Measurements from ENCODE around the gene WFDC9. TPM values are rescaled to one million over a fixed set of nuclear protein-coding genes. Genes with fewer than 3 reads are reported as not detected.
"Not testable (repeated sequence)": the region's sequence is repeated elsewhere in the genome, so short reads cannot be mapped to it uniquely, and the experiment has no call there.

WFDC9 gene
- total RNA-seq, 4 donors from 2014 or later: not detected

GRCh38 chr20:45581702-45582101 lies 49.4 kb downstream of the WFDC9 start:
- Histone ChIP-seq H3K27me3 (peaks cover 0 to 7% of the 10 kb centered on the region in 2 donors), H3K9me3 (no peaks in the 10 kb centered on the region), H3K4me1 (no peaks in the 10 kb centered on the region), H3K4me3 (no peak overlapping the region), H3K36me3 (no peaks in the 10 kb centered on the region), H3K27ac (no peak overlapping the region)
- no peak for DNase-seq
- intact Hi-C loops (cut with DNase I; ENCODE audit: low total_unique reads): no loop called here
- TF ChIP-seq POLR2A (IDR thresholded peaks at IDR 0.05) (no peak), CTCF (IDR thresholded peaks at IDR 0.05) (no peak)

DNA sequence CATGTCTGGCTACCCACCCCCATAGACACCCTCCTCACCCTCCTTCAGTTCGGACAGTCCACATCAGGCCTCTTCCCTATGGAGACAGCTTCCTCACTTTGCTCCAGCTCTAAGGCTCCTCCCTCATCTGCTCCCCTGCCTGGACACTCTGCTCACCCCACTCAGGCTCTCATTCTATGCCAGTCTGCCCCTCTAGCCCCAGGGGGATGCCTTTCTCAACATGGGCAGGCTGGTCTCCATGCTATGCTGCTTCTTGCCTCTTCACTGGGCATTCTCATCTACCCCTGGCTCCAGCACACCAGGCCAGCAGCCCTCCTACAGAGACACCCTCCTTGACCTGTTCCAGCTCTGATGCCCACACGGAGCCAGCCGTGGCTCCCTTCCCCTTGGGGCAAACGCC lies 51.9 kb downstream of the WFDC9 start, which contains the start of gene WFDC8:
Gene WFDC8, minus strand, starts transcription at position 101 of the 400 bp plus-strand sequence. Its CDS starts 37 bp downstream, at position 64.
- Histone ChIP-seq H3K27ac (no peak within 1 kb of the TSS), H3K4me1 (no peaks in the 10 kb centered on the region), H3K4me3 (no peak within 1 kb of the TSS), H3K9me3 (no peaks in the 10 kb centered on the region), H3K36me3 (no peaks in the 10 kb centered on the region), H3K27me3 (peaks cover 0 to 7% of the 10 kb centered on the region in 2 donors)
- TF ChIP-seq CTCF (IDR thresholded peaks at IDR 0.05) (no peak), POLR2A (IDR thresholded peaks at IDR 0.05) (no peak)
- intact Hi-C loops (cut with DNase I; ENCODE audit: low total_unique reads): no loop called here
- no peak for DNase-seq

DNA sequence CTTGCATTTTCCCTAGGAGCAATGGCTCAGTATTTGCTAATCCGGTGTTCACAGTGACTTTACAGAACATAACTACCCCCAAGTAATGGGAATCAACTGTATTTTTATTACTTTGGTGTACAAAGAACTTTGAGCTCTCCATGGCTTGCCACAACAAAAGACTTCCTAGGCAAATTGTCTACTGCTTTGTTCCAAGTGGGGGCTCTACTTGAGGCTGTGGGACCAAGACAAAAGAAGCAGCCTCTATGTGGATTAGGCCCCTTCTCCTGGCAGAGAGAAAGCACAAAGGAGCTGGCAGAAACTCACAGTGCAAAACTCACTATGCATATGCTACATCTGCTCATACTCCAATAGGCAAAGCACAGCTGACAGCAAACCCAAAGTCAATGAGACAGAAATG lies 52.9 kb downstream of the WFDC9 start:
- H3K36me3 ChIP-seq: no peaks in the 10 kb centered on the region
- peaks cover 0 to 7% of the 10 kb centered on the region in 2 donors for H3K27me3 ChIP-seq
- H3K4me3 ChIP-seq: no peak overlapping the region
- H3K27ac ChIP-seq: no peak overlapping the region
- no peak for TF ChIP-seq POLR2A (IDR thresholded peaks at IDR 0.05)
- no peak for DNase-seq
- no peaks in the 10 kb centered on the region for H3K4me1 ChIP-seq
- H3K9me3 ChIP-seq: no peaks in the 10 kb centered on the region
- intact Hi-C loops (cut with DNase I; ENCODE audit: low total_unique reads): no loop called here

DNA sequence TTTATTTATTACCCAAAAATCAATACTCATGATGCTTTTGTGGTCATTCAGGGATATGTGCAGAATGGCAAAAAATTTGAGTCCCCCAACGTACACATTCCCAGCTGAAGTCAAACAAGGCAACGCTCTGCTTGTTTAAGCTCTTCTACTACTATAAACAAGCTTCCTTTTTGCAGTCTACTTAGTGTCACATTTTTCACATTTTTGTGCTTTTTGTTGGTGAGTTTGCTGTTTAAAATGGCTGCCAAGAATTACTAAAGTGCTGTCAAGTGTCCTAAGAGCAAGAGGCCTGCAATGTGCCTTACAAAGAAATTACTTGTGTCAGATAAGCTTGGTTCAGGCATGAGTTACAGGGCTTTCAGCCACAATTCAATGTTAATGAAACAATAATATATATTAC lies 54.1 kb downstream of the WFDC9 start:
- Histone ChIP-seq H3K27me3 (no peaks in the 10 kb centered on the region), H3K4me3 (no peak overlapping the region), H3K4me1 (no peaks in the 10 kb centered on the region), H3K27ac (no peak overlapping the region), H3K9me3 (no peaks in the 10 kb centered on the region), H3K36me3 (no peaks in the 10 kb centered on the region)
- DNase-seq: no peak
- TF ChIP-seq CTCF (IDR thresholded peaks at IDR 0.05) (no peak), POLR2A (IDR thresholded peaks at IDR 0.05) (no peak)
- intact Hi-C loops (cut with DNase I; ENCODE audit: low total_unique reads): no loop called here

- H3K4me3 ChIP-seq: no peak overlapping the region
- no peaks in the 10 kb centered on the region for H3K4me1 ChIP-seq
- no peaks in the 10 kb centered on the region for H3K9me3 ChIP-seq
- intact Hi-C loops (cut with DNase I; ENCODE audit: low total_unique reads): no loop called here
- TF ChIP-seq POLR2A (IDR thresholded peaks at IDR 0.05): no peak
- TF ChIP-seq CTCF (IDR thresholded peaks at IDR 0.05): no peak
- H3K27ac ChIP-seq: no peak overlapping the region
- H3K27me3 ChIP-seq: no peaks in the 10 kb centered on the region
- no peaks in the 10 kb centered on the region for H3K36me3 ChIP-seq
- no peak for DNase-seq
These were observed 55.2 kb downstream of the WFDC9 start for GRCh38 chr20:45575931-45576330.

DNA sequence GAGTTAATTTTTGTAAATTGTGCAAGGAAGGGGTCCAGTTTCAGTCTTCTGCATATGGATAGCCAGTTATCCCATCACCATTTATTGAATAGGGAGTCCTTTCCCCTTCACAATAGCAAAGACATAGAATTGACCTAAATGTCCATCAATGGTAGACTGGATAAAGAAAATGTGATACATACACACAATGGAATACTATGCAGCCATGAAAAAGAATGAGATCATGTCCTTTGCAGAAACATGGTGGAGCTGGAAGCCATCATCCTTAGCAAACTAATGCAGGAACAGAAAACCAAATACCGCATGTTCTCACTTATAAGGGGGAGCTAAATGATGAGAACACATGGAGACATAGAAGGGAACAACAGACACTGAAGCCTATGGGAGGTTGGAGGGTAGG lies 61.4 kb downstream of the WFDC9 start:
- intact Hi-C loops (cut with DNase I; ENCODE audit: low total_unique reads); H3K27me3 ChIP-seq; H3K4me3 ChIP-seq; DNase-seq; H3K9me3 ChIP-seq; H3K36me3 ChIP-seq; H3K4me1 ChIP-seq; H3K27ac ChIP-seq: not testable (repeated sequence)
